Liver (tissue), 9 donors: ENCODE data around the gene PEX14. TPM values are rescaled to one million over a fixed set of nuclear protein-coding genes. Genes with fewer than 3 reads are reported as not detected.
A peak's percentile ranks its signal among the peaks of the same experiment; 100 is the strongest.

ENCODE experiments used
- DNase-seq: peaks from one replicate; pipeline ENCODE4 v3.0.0-alpha.2; 2017; ENCODE audit warnings: low spot score
- H3K27ac ChIP-seq, 2 donors: one replicate each; pipeline ENCODE4 v1.7.0; 2013; ENCODE audit warnings: inconsistent platforms in 2 of 2, low read length in 2 of 2, control low read depth in 1 of 2, low read depth in 1 of 2, mild to moderate bottlenecking in 1 of 2
- H3K27me3 ChIP-seq, 4 donors: one replicate each; pipeline versions ENCODE4 v1.6.1 to v1.7.0; 2013; ENCODE audit warnings: low read length in 3 of 4, inconsistent platforms in 1 of 4, mild to moderate bottlenecking in 1 of 4, moderate library complexity in 1 of 4; ENCODE audit not compliant: control insufficient read depth in 4 of 4, insufficient read depth in 4 of 4
- H3K36me3 ChIP-seq, 4 donors: one replicate each; pipeline versions ENCODE4 v1.6.1 to v1.7.0; 2013; ENCODE audit warnings: low read length in 3 of 4, mild to moderate bottlenecking in 3 of 4, low read depth in 1 of 4, moderate library complexity in 1 of 4; ENCODE audit not compliant: control insufficient read depth in 4 of 4, insufficient read depth in 3 of 4
- H3K4me1 ChIP-seq, 4 donors: one replicate each; pipeline versions ENCODE4 v1.6.1 to v1.7.0; 2013; ENCODE audit warnings: low read length in 3 of 4, mild to moderate bottlenecking in 3 of 4, moderate library complexity in 1 of 4; ENCODE audit not compliant: control insufficient read depth in 4 of 4, insufficient read depth in 4 of 4
- H3K4me3 ChIP-seq, 3 donors: one replicate each; pipeline versions ENCODE4 v1.6.1 to v1.7.0; 2013; ENCODE audit warnings: low read length in 3 of 3, control low read depth in 1 of 3, low read depth in 1 of 3, mild to moderate bottlenecking in 1 of 3
- H3K9ac ChIP-seq, 2 donors: one replicate each; pipeline ENCODE4 v1.7.0; 2013; ENCODE audit warnings: low read length in 2 of 2, mild to moderate bottlenecking in 2 of 2, moderate library complexity in 2 of 2, control low read depth in 1 of 2, low read depth in 1 of 2
- H3K9me3 ChIP-seq, 4 donors: one replicate each; pipeline versions ENCODE4 v1.6.1 to v1.7.0; 2013; ENCODE audit warnings: low read length in 3 of 4; ENCODE audit not compliant: control insufficient read depth in 4 of 4
- FOXA1 ChIP-seq: IDR thresholded peaks from 2 replicates; pipeline ENCODE4 v1.6.1; 2016; ENCODE audit warnings: antibody characterized with exemption
- FOXA2 ChIP-seq: IDR thresholded peaks from 2 replicates; pipeline ENCODE4 v1.6.1; 2016; ENCODE audit warnings: antibody characterized with exemption
- GABPA ChIP-seq, 2 donors: IDR thresholded peaks in 1 of 2; conservative IDR thresholded peaks in 1 of 2; 2 replicates each; pipeline ENCODE4 v1.6.1; 2016; ENCODE audit warnings: antibody characterized with exemption in 2 of 2, mild to moderate bottlenecking in 1 of 2, moderate library complexity in 1 of 2
- HNF4G ChIP-seq: IDR thresholded peaks from 2 replicates; pipeline ENCODE4 v1.6.1; 2016; ENCODE audit warnings: antibody characterized with exemption
- NR2F2 ChIP-seq: IDR thresholded peaks from 2 replicates; pipeline ENCODE4 v1.6.1; 2016; ENCODE audit warnings: antibody characterized with exemption
- RAD21 ChIP-seq, 2 donors: IDR thresholded peaks; 2 replicates each; pipeline ENCODE4 v1.6.1; 2016; ENCODE audit warnings: antibody characterized with exemption in 2 of 2, mild to moderate bottlenecking in 2 of 2
- RXRA ChIP-seq, 2 donors: IDR thresholded peaks; 2 replicates each; pipeline ENCODE4 v1.6.1; 2017 to 2018; ENCODE audit warnings: antibody characterized with exemption in 2 of 2, mild to moderate bottlenecking in 1 of 2
- SP1 ChIP-seq: IDR thresholded peaks from 2 replicates; pipeline ENCODE4 v1.6.1; 2018; ENCODE audit warnings: antibody characterized with exemption, mild to moderate bottlenecking
- TAF1 ChIP-seq: conservative IDR thresholded peaks from 2 replicates; pipeline ENCODE4 v1.6.1; 2016; ENCODE audit warnings: antibody characterized with exemption, mild to moderate bottlenecking
- YY1 ChIP-seq: IDR thresholded peaks from 2 replicates; pipeline ENCODE4 v1.6.1; 2016; ENCODE audit warnings: antibody characterized with exemption, mild to moderate bottlenecking
- WGBS: extraction: QIAGEN DNeasy Blood & Tissue Kit; methylation state at CpG from one replicate; pipeline ENCODE4 v1.1.7; 2013; 5-methylcytosine and 5-hydroxymethylcytosine counted together
- polyA plus RNA-seq, 2 donors: library from polyadenylated mRNA; stranded (reverse) in 1 of 2; unstranded in 1 of 2; fragments of 200-250 nt in 1 of 2; fragments of >200 nt in 1 of 2; fragmentation: Nextera tagmentation in 1 of 2; extraction: Ambion mirVana in 1 of 2; gene quantifications; one replicate each; pipeline versions ENCODE4 v1.2.1 to v1.2.3, GENCODE V29; 2013 to 2015
- total RNA-seq, 2 donors: library from RNA; depleted of rRNA; stranded (reverse); fragments of >200 nt; gene quantifications; one replicate each; pipeline ENCODE4 v1.2.3, GENCODE V29; 2014
- TF ChIP-seq, protein P1 (sequence below): IDR thresholded peaks from 2 replicates; pipeline ENCODE4 v1.6.1; 2016; ENCODE audit warnings: antibody characterized with exemption
- TF ChIP-seq, protein P2 (sequence below): fragments of 150-350 bp; IDR thresholded peaks from 2 replicates; pipeline ENCODE4 v1.5.1; 2017; ENCODE audit warnings: improper control_type of control experiment, low read depth, low read length; ENCODE audit not compliant: missing input control
- TF ChIP-seq, protein P3 (sequence below): IDR thresholded peaks from 2 replicates; pipeline ENCODE4 v1.6.1; 2016; ENCODE audit warnings: antibody characterized with exemption, mild to moderate bottlenecking
- TF ChIP-seq, protein P4 (sequence below): IDR thresholded peaks from 2 replicates; pipeline ENCODE4 v1.6.1; 2016; ENCODE audit warnings: antibody characterized with exemption
- TF ChIP-seq, protein P5 (sequence below): IDR thresholded peaks from 2 replicates; pipeline ENCODE4 v1.6.1; 2016; ENCODE audit warnings: antibody characterized with exemption
- donor health status: healthy.
- donor health status: healthy.
- donor health status: healthy.
- donor health status: healthy.
- donor health status: healthy.

PEX14 gene
- total and polyA plus RNA-seq, 4 donors = 7.1 to 16.1 (median 11.7) TPM

DNA sequence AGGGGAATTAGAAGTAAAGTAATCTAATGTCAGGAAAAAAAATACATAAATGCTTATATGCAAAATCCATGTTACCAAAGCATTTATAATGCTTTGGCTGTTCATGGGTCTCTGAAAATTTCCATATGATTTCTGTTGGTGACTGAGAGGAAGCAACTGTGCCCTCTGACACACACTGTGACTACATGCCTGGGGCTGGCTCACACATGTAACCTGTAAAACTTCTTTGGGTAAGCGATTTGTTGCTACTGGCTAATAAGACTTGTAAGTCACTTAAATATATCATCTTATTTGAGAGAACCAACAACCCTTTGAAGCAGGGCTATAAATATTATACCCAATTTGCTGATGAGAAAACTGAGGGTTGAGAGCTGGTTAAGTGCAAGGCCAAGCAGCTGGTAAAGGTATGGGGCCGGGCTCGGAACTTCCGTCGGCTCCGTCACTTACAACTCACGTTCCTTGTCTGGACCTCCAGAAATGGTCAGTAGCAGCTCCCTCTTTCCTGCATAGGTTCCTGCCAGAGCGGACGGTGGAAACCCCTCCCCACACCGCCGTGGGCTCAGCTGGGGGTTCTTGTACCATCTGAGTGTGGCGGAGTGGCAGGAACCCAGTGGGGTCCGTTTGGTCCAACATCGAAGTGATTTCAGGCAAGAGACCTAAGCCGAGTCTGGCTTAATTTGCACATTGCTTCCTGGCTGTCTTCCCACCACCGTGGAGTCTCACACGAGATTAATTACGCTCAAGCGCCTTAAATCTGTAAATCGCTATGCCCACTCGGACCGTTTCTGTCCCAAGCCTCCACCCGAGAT is 3.1 kb upstream of the PEX14 start:
- Histone ChIP-seq H3K4me1 (peaks cover 3 to 35% (median 25%) of the 10 kb centered on the region in 4 donors), H3K36me3 (peaks cover 0 to 12% (median 4%) of the 10 kb centered on the region in 4 donors), H3K27me3 (no peaks in the 10 kb centered on the region), H3K4me3 (peak overlapping the region; percentile 74 to 90 (median 75)), H3K9me3 (no peaks in the 10 kb centered on the region), H3K9ac (peak overlapping the region; percentile 20 to 65), H3K27ac (peak overlapping the region; percentile 34 to 56)
- DNase-seq = no peak
- WGBS = 9% methylated on average over 23 of the region's 23 CpGs
- TF ChIP-seq, protein P1, sequence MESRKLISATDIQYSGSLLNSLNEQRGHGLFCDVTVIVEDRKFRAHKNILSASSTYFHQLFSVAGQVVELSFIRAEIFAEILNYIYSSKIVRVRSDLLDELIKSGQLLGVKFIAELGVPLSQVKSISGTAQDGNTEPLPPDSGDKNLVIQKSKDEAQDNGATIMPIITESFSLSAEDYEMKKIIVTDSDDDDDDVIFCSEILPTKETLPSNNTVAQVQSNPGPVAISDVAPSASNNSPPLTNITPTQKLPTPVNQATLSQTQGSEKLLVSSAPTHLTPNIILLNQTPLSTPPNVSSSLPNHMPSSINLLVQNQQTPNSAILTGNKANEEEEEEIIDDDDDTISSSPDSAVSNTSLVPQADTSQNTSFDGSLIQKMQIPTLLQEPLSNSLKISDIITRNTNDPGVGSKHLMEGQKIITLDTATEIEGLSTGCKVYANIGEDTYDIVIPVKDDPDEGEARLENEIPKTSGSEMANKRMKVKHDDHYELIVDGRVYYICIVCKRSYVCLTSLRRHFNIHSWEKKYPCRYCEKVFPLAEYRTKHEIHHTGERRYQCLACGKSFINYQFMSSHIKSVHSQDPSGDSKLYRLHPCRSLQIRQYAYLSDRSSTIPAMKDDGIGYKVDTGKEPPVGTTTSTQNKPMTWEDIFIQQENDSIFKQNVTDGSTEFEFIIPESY = no peak
- TF ChIP-seq NR2F2 (no peak), GABPA (IDR thresholded peaks at IDR 0.05 in 1 of 2, conservative IDR thresholded peaks at IDR 0.05 in 1 of 2) (no peak), SP1 (no peak)
- TF ChIP-seq, protein P2, sequence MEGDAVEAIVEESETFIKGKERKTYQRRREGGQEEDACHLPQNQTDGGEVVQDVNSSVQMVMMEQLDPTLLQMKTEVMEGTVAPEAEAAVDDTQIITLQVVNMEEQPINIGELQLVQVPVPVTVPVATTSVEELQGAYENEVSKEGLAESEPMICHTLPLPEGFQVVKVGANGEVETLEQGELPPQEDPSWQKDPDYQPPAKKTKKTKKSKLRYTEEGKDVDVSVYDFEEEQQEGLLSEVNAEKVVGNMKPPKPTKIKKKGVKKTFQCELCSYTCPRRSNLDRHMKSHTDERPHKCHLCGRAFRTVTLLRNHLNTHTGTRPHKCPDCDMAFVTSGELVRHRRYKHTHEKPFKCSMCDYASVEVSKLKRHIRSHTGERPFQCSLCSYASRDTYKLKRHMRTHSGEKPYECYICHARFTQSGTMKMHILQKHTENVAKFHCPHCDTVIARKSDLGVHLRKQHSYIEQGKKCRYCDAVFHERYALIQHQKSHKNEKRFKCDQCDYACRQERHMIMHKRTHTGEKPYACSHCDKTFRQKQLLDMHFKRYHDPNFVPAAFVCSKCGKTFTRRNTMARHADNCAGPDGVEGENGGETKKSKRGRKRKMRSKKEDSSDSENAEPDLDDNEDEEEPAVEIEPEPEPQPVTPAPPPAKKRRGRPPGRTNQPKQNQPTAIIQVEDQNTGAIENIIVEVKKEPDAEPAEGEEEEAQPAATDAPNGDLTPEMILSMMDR = no peak
- TF ChIP-seq, protein P3, sequence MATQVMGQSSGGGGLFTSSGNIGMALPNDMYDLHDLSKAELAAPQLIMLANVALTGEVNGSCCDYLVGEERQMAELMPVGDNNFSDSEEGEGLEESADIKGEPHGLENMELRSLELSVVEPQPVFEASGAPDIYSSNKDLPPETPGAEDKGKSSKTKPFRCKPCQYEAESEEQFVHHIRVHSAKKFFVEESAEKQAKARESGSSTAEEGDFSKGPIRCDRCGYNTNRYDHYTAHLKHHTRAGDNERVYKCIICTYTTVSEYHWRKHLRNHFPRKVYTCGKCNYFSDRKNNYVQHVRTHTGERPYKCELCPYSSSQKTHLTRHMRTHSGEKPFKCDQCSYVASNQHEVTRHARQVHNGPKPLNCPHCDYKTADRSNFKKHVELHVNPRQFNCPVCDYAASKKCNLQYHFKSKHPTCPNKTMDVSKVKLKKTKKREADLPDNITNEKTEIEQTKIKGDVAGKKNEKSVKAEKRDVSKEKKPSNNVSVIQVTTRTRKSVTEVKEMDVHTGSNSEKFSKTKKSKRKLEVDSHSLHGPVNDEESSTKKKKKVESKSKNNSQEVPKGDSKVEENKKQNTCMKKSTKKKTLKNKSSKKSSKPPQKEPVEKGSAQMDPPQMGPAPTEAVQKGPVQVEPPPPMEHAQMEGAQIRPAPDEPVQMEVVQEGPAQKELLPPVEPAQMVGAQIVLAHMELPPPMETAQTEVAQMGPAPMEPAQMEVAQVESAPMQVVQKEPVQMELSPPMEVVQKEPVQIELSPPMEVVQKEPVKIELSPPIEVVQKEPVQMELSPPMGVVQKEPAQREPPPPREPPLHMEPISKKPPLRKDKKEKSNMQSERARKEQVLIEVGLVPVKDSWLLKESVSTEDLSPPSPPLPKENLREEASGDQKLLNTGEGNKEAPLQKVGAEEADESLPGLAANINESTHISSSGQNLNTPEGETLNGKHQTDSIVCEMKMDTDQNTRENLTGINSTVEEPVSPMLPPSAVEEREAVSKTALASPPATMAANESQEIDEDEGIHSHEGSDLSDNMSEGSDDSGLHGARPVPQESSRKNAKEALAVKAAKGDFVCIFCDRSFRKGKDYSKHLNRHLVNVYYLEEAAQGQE = no peak
- TF ChIP-seq, protein P4, sequence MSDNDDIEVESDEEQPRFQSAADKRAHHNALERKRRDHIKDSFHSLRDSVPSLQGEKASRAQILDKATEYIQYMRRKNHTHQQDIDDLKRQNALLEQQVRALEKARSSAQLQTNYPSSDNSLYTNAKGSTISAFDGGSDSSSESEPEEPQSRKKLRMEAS = no peak

DNA sequence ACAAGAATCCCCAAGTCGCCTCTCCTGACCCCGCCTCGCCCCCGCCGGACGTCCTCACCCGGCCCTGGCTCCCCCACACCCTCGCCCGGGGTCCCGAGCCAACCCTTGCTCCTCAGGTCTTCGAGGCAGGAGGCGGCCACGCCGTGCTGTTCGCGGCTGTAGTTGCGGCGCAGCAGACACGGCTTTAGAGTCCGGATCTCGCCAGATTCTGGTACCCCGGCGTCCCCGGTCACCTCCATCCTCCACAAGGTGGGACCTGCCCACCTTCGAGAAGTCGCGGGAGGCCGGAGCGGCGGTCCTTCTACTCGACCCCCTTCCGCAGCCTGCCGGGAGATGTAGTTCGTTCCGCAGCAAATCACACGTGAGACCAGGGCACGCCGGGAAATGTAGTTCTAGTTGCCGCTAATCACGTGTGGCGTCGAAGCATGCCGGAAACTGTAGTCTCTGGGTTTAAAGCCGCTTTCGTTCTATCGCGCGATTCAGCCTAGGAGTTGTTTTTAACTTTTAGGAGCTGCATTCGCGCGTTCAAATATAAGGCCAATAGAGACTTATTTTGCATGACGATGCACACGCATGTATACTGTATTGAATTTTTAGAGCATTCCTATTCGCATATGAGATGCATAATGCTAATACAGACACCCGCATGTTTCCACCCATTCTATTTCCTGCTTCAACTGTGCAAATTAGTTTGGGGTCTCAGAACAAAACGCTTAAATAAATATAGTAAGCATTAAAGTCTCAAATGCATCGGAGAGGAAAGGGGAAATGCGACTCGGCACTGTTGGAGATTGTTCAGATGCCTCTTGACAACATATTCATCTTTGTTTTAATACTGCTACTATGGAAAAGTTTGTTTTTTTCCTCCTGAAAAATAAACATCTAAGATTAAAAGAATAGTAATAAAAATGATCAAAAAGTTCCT is 2.3 kb upstream of the PEX14 start, which contains the start of gene DFFA:
Gene DFFA (minus strand): TSS at position 310 of the 925 bp plus-strand sequence. CDS start 71 bp downstream, at position 239.
- WGBS = 1% methylated on average over 59 of the region's 59 CpGs
- H3K9me3 ChIP-seq = no peaks in the 10 kb centered on the region
- no peaks in the 10 kb centered on the region for H3K27me3 ChIP-seq
- DNase-seq = peak; percentile 91
- peak within 1 kb of the TSS; percentile 74 to 90 (median 75) for H3K4me3 ChIP-seq
- peaks cover 3 to 41% (median 31%) of the 10 kb centered on the region in 4 donors for H3K4me1 ChIP-seq
- H3K9ac ChIP-seq = peak within 1 kb of the TSS; percentile 20 to 65
- peaks cover 0 to 8% (median 3%) of the 10 kb centered on the region in 4 donors for H3K36me3 ChIP-seq
- peak within 1 kb of the TSS; percentile 34 to 56 for H3K27ac ChIP-seq
- no peak for TF ChIP-seq FOXA1
- TF ChIP-seq FOXA2 = no peak
- TF ChIP-seq, protein P1 = peak; percentile 98
- TF ChIP-seq YY1 = peak; percentile 87
- TF ChIP-seq TAF1 = no peak
- no peak for TF ChIP-seq NR2F2
- no peak for TF ChIP-seq HNF4G
- TF ChIP-seq RXRA (IDR thresholded peaks at IDR 0.05) = peak; percentile 27 to 44
- TF ChIP-seq RAD21 (IDR thresholded peaks at IDR 0.05) = peak in 1 of 2 donors; percentile 16
- TF ChIP-seq, protein P5, sequence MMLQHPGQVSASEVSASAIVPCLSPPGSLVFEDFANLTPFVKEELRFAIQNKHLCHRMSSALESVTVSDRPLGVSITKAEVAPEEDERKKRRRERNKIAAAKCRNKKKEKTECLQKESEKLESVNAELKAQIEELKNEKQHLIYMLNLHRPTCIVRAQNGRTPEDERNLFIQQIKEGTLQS = no peak
